HL-60 (cell line): Measurements from ENCODE around the gene ARMH1.
A peak's percentile ranks its signal among the peaks of the same experiment; 100 is the strongest.

Experiments used
- DNase-seq, 2 experiments: peaks; one replicate each; pipeline ENCODE4 v3.0.0-alpha.2; 2010 to 2020; ENCODE audit warnings: low read depth in 1 of 2, low spot score in 1 of 2
- H3K27ac ChIP-seq: fragments of 250-450 bp; sonication (Bioruptor Pico); replicated peaks from 2 replicates; pipeline ENCODE4 v1.5.1; 2020; ENCODE audit warnings: mild to moderate bottlenecking, moderate library complexity
- H3K27me3 ChIP-seq: fragments of 250-450 bp; sonication (Bioruptor Pico); 2 replicates; pipeline ENCODE4 v1.5.1; 2021; ENCODE audit warnings: mild to moderate bottlenecking, moderate library complexity; ENCODE audit not compliant: insufficient read depth, poor library complexity, severe bottlenecking
- H3K4me3 ChIP-seq: replicated peaks from 2 replicates; pipeline ENCODE4 v1.5.1; 2011; ENCODE audit warnings: mild to moderate bottlenecking, control low read depth, low read length; ENCODE audit not compliant: insufficient read depth
- GABPA ChIP-seq: IDR thresholded peaks from 2 replicates; pipeline ENCODE4 v1.6.1; 2012; ENCODE audit warnings: low read depth
- POLR2AphosphoS5 ChIP-seq: IDR thresholded peaks from 2 replicates; pipeline ENCODE4 v1.6.1; 2012; ENCODE audit warnings: low read depth
- SPI1 ChIP-seq: IDR thresholded peaks from 2 replicates; pipeline ENCODE4 v1.6.1; 2012; ENCODE audit warnings: low read depth, mild to moderate bottlenecking, borderline replicate concordance
- TF ChIP-seq, protein P1 (sequence below): IDR thresholded peaks from 2 replicates; pipeline ENCODE4 v1.6.1; 2012; ENCODE audit warnings: low read depth; ENCODE audit not compliant: insufficient replicate concordance
- TF ChIP-seq, protein P2 (sequence below): IDR thresholded peaks from one replicate; pipeline ENCODE4 v1.5.1; 2011; ENCODE audit warnings: low read length, control low read depth, inconsistent platforms; ENCODE audit not compliant: insufficient read depth

ARMH1 gene

DNA sequence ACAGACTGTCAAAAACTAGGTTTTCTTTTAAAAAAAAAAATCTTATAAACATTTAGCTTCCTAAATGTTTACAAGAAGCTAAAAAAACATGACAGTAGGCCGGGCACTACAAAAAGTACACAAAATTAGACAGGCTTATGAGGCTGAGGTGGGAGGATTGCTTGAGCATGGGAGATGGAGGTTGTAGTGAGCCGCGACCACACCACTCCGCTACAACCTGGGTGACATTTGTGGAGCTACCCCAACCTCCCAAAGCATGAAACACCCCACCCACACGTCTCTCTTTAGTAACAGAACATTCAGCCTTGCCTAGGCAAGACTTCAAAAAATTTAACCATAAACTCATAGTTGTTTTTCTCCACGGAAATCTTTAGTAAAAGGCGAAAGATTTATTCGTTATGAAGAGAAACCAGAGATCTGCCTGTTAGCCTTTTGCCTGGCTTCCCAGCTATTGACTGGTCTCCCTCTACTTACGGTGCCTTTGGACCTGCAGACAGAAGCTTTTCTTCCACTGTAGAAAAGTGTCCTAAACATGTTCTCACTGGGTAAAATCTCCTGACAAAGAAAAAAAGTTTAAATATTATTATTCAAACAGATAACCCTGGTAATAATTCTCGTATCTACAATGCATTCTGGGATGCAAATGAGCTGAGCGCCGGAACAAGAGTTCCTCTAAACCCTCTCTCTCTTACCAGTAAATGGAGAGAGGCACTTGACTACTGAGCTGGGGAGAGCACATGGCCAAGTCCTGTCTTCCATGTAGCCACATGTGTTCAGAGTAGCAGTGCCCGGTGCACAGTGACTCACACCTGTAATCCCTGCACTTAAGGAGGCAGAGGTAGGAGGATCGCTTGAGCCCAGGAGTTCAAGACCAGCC, 47.2 kb downstream of the ARMH1 start:
- DNase-seq: peak; percentile 95 to 97
- peak; percentile 70; the same call in 1 of the 2 replicates for TF ChIP-seq GABPA
- TF ChIP-seq, protein P1, sequence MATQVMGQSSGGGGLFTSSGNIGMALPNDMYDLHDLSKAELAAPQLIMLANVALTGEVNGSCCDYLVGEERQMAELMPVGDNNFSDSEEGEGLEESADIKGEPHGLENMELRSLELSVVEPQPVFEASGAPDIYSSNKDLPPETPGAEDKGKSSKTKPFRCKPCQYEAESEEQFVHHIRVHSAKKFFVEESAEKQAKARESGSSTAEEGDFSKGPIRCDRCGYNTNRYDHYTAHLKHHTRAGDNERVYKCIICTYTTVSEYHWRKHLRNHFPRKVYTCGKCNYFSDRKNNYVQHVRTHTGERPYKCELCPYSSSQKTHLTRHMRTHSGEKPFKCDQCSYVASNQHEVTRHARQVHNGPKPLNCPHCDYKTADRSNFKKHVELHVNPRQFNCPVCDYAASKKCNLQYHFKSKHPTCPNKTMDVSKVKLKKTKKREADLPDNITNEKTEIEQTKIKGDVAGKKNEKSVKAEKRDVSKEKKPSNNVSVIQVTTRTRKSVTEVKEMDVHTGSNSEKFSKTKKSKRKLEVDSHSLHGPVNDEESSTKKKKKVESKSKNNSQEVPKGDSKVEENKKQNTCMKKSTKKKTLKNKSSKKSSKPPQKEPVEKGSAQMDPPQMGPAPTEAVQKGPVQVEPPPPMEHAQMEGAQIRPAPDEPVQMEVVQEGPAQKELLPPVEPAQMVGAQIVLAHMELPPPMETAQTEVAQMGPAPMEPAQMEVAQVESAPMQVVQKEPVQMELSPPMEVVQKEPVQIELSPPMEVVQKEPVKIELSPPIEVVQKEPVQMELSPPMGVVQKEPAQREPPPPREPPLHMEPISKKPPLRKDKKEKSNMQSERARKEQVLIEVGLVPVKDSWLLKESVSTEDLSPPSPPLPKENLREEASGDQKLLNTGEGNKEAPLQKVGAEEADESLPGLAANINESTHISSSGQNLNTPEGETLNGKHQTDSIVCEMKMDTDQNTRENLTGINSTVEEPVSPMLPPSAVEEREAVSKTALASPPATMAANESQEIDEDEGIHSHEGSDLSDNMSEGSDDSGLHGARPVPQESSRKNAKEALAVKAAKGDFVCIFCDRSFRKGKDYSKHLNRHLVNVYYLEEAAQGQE: peak; percentile 30
- TF ChIP-seq, protein P2, sequence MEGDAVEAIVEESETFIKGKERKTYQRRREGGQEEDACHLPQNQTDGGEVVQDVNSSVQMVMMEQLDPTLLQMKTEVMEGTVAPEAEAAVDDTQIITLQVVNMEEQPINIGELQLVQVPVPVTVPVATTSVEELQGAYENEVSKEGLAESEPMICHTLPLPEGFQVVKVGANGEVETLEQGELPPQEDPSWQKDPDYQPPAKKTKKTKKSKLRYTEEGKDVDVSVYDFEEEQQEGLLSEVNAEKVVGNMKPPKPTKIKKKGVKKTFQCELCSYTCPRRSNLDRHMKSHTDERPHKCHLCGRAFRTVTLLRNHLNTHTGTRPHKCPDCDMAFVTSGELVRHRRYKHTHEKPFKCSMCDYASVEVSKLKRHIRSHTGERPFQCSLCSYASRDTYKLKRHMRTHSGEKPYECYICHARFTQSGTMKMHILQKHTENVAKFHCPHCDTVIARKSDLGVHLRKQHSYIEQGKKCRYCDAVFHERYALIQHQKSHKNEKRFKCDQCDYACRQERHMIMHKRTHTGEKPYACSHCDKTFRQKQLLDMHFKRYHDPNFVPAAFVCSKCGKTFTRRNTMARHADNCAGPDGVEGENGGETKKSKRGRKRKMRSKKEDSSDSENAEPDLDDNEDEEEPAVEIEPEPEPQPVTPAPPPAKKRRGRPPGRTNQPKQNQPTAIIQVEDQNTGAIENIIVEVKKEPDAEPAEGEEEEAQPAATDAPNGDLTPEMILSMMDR: no peak
- TF ChIP-seq POLR2AphosphoS5: peak; percentile 100
- TF ChIP-seq SPI1: peak; percentile 40; the same call in 1 of the 2 replicates
- H3K27ac ChIP-seq: peak overlapping the region; percentile 99
- no peak overlapping the region for H3K4me3 ChIP-seq
- no peaks in the 10 kb centered on the region for H3K27me3 ChIP-seq

DNA sequence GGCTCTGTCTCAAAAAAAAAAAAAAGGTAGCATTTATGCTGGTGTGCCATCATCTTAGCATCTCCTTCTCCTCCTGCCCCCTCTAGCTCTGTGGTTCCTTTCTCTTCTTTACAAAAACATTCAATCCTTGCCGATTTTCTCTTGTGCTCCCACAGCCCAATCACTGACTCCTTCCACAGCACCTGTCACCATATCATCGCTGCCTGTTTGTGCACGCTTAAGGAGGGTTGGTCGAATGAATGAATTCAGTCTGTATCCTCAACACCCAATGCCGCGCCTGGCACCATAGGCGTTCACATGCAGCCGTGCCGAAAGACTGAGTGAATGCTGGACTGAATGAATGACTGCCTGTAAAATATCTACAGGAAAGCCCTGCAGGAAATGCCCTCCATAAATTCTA, 48.5 kb downstream of the ARMH1 start:
- no peak overlapping the region for H3K4me3 ChIP-seq

DNA sequence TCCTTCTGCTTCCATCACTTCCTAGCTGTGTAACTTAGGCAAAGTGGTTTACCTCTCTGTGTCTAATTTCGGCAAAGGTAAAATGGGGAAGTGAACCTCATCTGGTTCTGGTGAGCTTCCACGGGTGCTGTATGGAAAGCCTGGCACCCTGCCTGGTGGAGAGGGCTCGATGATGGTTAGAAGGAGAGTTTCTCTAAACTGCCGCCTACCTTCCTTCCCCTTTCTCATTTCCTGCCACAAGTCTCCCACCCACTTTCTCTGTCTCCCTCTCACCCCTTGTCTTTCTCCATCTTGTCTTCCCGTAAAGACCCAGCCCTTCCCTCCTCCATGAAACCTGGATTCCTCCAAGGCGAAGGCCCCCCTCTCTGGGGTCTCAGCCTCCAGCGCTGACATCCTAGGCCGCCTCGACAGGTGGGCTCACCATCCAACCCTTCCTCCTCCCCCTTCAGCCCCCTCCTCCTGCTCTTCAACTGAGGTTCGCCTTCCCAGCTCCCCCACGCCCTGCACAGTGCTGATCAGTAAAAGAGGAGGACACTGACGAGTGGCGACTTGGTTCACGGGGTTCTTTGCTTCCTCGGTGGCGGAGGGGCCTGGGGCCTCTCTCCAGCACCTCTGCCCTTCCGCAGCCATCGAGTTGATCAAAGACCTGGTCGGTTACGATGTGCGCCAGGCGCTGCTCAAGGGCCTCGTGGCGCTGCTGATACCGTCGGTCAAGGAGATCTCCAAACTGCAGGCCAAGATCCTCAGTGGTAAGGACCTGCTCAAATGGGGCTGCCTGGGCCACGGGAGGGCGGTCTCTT, 49.2 kb downstream of the ARMH1 start:
- Histone ChIP-seq H3K27ac (peak overlapping the region; percentile 99), H3K4me3 (peak overlapping the region; percentile 34), H3K27me3 (no peaks in the 10 kb centered on the region)
- peak; percentile 77 to 97 for DNase-seq
- TF ChIP-seq, protein P1: no peak
- TF ChIP-seq, protein P2: no peak
- TF ChIP-seq GABPA (0 out of 2 replicates have a peak, but pooled peaks have one; percentile 22), POLR2AphosphoS5 (peak; percentile 69), SPI1 (peak; percentile 100)

More for the DNA sequence above, 48.5 kb downstream of the ARMH1 start:
- DNase-seq: no peak
- no peaks in the 10 kb centered on the region for H3K27me3 ChIP-seq
- TF ChIP-seq SPI1 (no peak), GABPA (no peak), POLR2AphosphoS5 (no peak)
- TF ChIP-seq, protein P2: no peak
- TF ChIP-seq, protein P1: no peak
- peak overlapping the region; percentile 99 for H3K27ac ChIP-seq
